Neutrophil (primary cell): Measurements from ENCODE around the gene YWHAE.
A peak's percentile ranks its signal among the peaks of the same experiment; 100 is the strongest.

Source experiments
- H3K27ac ChIP-seq: fragments of 200-600 bp; sonication (generic); 2 replicates; pipeline ENCODE4 v1.5.1; 2016; ENCODE audit warnings: mild to moderate bottlenecking, moderate library complexity
- H3K27me3 ChIP-seq: fragments of 200-600 bp; sonication (generic); 2 replicates; pipeline ENCODE4 v1.6.0; 2016; ENCODE audit warnings: mild to moderate bottlenecking
- H3K36me3 ChIP-seq: fragments of 200-600 bp; sonication (generic); 2 replicates; pipeline ENCODE4 v1.5.1; 2017
- H3K4me1 ChIP-seq, 2 experiments: fragments of 200-600 bp in 1 of 2; sonication (generic) in 1 of 2; 1 replicate in 1 of 2; 2 replicates in 1 of 2; pipeline versions ENCODE4 v1.5.1 to v1.6.1; 2013 to 2016; ENCODE audit warnings: low read depth in 1 of 2, low read length in 1 of 2, mild to moderate bottlenecking in 1 of 2, moderate library complexity in 1 of 2; ENCODE audit not compliant: control insufficient read depth in 1 of 2, insufficient read depth in 1 of 2
- H3K4me3 ChIP-seq, 2 experiments: fragments of 200-600 bp in 1 of 2; sonication (generic) in 1 of 2; 1 replicate in 1 of 2; 2 replicates in 1 of 2; pipeline ENCODE4 v1.5.1; 2013 to 2016; ENCODE audit warnings: low read depth in 1 of 2, low read length in 1 of 2, mild to moderate bottlenecking in 1 of 2, moderate library complexity in 1 of 2
- H3K9me3 ChIP-seq: fragments of 200-600 bp; sonication (generic); 2 replicates; pipeline ENCODE4 v1.5.1; 2016
- CTCF ChIP-seq: fragments of 200-600 bp; sonication (generic); IDR thresholded peaks from 2 replicates; pipeline ENCODE4 v1.5.1; 2016; ENCODE audit warnings: antibody characterized with exemption

The YWHAE gene

DNA sequence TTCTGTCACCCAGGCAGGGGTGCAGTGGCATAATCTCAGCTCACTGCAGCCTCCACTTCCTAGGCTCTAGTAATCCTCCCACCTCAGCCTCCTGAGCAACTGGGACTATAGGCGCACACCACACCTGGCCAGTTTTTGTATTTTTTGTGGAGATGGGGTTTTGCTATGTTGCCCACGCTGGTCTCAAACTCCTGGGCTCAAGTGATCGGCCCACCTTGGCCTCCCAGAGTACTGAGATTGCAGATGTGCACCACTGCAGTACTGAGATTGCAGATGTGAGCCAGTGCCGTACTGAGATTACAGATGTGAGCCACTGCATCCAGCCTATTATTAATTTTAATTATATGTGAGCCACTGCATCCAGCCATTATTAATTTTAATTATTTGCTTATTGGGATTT is 42.2 kb upstream of the YWHAE start:
- Histone ChIP-seq H3K4me1 (peaks cover 4% of the 10 kb centered on the region in 2 experiments), H3K27me3 (no peaks in the 10 kb centered on the region), H3K27ac (no peak overlapping the region), H3K36me3 (peaks cover 27% of the 10 kb centered on the region), H3K4me3 (no peak overlapping the region), H3K9me3 (no peaks in the 10 kb centered on the region)
- TF ChIP-seq CTCF = no peak

GRCh38 chr17:1440921-1441320 is 40.9 kb upstream of the YWHAE start:
- Histone ChIP-seq H3K4me3 (no peak overlapping the region), H3K36me3 (peaks cover 37% of the 10 kb centered on the region)

DNA sequence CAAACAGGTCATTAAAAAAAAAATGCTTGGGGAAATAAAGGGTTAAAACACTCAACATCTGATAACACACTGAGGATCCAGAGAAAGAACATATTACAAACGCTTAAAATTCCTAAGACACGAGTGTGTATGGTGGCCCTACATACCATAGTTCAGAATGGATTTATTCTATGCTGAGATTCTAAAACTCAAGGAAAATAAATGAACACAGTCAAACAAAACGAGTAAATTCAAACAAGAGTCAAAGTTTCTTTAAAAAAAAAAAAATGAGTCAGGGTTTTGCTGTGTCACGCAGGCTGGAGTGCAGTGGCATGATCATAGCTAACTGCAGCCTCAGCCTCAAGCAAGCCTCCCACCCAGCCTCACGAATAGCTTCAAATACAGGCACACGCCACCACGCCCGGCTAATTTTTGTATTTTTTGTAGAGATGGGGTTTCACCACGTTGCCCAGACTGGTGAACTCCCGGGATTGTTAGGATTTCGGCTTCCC is 38.6 kb upstream of the YWHAE start:
- Histone ChIP-seq H3K4me3 (no peak overlapping the region), H3K4me1 (no peaks in the 10 kb centered on the region), H3K9me3 (no peaks in the 10 kb centered on the region), H3K27ac (no peak overlapping the region), H3K36me3 (peaks cover 44% of the 10 kb centered on the region), H3K27me3 (no peaks in the 10 kb centered on the region)
- no peak for TF ChIP-seq CTCF

More at GRCh38 chr17:1440921-1441320, 40.9 kb upstream of the YWHAE start:
- no peaks in the 10 kb centered on the region for H3K27me3 ChIP-seq
- no peaks in the 10 kb centered on the region for H3K4me1 ChIP-seq
- peak overlapping the region; percentile 7 for H3K27ac ChIP-seq
- no peaks in the 10 kb centered on the region for H3K9me3 ChIP-seq
- no peak for TF ChIP-seq CTCF

GRCh38 chr17:1435326-1435725 is 35.3 kb upstream of the YWHAE start:
- Histone ChIP-seq H3K4me3 (no peak overlapping the region), H3K36me3 (peaks cover 61% of the 10 kb centered on the region), H3K27me3 (no peaks in the 10 kb centered on the region), H3K27ac (no peak overlapping the region), H3K4me1 (no peaks in the 10 kb centered on the region), H3K9me3 (no peaks in the 10 kb centered on the region)
- no peak for TF ChIP-seq CTCF

GRCh38 chr17:1434150-1434549 is 34.1 kb upstream of the YWHAE start:
- Histone ChIP-seq H3K27me3 (no peaks in the 10 kb centered on the region), H3K4me3 (no peak overlapping the region), H3K36me3 (peaks cover 69% of the 10 kb centered on the region), H3K4me1 (no peaks in the 10 kb centered on the region), H3K27ac (no peak overlapping the region), H3K9me3 (no peaks in the 10 kb centered on the region)
- TF ChIP-seq CTCF = no peak

DNA sequence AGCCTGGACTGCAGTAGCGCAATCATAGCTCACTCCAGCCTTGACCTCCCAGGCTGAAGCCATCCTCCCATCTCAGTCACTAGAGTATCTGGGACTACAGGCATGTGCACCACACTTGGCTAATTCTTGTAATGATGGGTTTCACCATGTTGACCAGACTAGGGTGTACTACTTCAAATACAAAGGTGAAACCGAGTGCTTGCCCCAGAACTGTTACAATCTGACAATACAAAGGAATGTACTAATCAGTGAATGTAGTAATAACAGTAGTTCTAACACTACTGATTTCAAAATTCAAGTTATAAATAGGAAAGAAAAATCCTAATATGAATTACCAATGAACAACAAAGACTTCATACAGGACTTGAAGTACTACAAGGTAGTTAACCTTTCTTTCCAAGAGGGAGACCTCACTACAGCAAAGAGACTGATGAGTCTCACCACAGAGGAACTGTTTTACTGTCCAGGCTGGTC is 31.6 kb upstream of the YWHAE start:
- no peaks in the 10 kb centered on the region for H3K9me3 ChIP-seq
- TF ChIP-seq CTCF = no peak
- H3K27ac ChIP-seq = no peak overlapping the region
- H3K4me3 ChIP-seq = no peak overlapping the region
- no peaks in the 10 kb centered on the region for H3K4me1 ChIP-seq
- H3K36me3 ChIP-seq = peaks cover 75% of the 10 kb centered on the region
- H3K27me3 ChIP-seq = no peaks in the 10 kb centered on the region
